Glomerular endothelial cell (primary cell): ENCODE data around the gene BEST1. TPM values are rescaled to one million over a fixed set of nuclear protein-coding genes. Genes with fewer than 3 reads are reported as not detected.
"Not testable (repeated sequence)": the region's sequence is repeated elsewhere in the genome, so short reads cannot be mapped to it uniquely, and the experiment has no call there.

ENCODE experiments used
- DNase-seq: peaks from one replicate; pipeline ENCODE4 v3.0.0-alpha.2; 2011; ENCODE audit warnings: low read depth, low spot score; ENCODE audit errors: extremely low read depth
- total RNA-seq: library from RNA; depleted of rRNA; stranded (reverse); fragments of >200 nt; gene quantifications from 2 replicates; pipeline ENCODE4 v1.2.3, GENCODE V29; 2015

Gene BEST1
- total RNA-seq, 1 donor from 2014 or later = not detected

GRCh38 chr11:61946894-61947293 lies 3.3 kb upstream of the BEST1 start:
- DNase-seq = no peak

DNA sequence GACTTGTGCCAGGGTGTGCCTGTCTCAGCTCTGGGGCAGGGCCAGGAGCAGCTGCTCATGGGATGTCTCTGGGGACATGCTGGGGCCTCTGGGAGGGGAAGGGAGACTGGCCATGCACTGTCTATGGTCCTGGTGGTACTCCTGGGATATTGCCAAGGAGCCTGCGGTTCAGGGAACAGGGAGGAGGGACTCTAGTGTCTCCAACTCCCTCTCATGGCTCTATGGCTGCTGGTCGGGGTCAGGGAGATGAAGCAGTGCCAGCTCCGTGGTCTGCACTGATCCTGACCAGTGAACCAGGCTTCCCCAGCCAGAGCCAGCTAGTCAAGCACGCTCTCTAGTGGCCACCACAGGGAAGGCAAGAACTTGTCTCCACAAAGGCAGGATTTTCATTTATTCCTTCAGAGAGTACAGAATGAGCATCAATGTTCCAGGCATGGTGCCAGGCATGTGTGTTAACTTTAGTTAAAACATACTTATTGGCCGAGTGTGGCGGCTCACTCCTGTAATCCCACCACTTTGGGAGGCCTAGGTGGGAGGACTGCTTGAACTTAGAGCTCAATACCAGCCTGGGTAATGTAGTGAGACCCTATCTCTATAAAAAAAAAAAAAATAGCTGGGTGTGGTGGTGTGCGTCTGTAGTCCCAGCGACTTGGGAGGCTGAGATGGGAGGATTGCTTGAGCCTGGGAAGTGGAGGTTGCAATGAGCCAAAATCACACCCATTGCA lies 2.5 kb upstream of the BEST1 start:
- DNase-seq = no peak

- no peak for DNase-seq
Observed at GRCh38 chr11:61948505-61948904, 1.6 kb upstream of the BEST1 start.

- no peak for DNase-seq
Observed at GRCh38 chr11:61949169-61950034, 749 bp upstream of the BEST1 start.

- no peak for DNase-seq
Observed at GRCh38 chr11:61951484-61952135, 1.5 kb downstream of the BEST1 start.

DNA sequence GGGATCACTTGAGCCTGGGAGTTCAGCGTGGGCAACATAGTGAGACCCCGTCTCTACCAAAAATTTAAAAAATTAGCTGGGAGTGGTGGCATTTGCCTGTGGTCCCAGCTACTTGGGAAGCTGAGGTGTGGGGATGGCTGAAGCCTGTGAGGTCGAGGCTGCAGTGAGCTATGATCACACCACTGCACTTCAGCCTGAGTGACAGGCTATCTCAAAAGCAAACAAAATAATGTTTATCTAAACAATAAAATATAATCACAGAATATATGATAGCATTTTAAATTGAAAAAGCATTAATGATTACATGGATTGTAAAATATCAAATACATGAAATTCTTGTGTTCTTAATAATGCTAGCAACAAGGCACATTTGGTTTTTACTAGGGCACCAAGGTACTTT lies 2.7 kb downstream of the BEST1 start:
- DNase-seq = no peak

DNA sequence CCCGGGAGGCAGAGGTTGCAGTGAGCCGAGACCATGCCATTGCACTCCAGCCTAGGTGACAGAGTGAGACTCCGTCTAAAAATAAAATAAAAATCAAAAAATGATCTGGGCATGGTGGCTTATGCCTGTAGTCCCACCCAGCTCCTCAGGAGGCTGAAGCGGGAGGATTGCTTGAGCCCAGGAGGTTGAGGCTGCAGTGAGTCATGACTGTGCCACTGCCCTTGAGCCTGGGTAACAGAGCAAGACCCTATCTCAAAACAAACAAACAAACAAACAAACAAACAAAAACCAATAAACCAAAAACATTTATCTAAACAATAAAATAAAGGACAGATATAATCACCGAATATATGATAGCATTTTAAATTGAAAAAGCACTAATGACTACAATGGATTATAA lies 3.5 kb downstream of the BEST1 start:
- not testable (repeated sequence) for DNase-seq

DNA sequence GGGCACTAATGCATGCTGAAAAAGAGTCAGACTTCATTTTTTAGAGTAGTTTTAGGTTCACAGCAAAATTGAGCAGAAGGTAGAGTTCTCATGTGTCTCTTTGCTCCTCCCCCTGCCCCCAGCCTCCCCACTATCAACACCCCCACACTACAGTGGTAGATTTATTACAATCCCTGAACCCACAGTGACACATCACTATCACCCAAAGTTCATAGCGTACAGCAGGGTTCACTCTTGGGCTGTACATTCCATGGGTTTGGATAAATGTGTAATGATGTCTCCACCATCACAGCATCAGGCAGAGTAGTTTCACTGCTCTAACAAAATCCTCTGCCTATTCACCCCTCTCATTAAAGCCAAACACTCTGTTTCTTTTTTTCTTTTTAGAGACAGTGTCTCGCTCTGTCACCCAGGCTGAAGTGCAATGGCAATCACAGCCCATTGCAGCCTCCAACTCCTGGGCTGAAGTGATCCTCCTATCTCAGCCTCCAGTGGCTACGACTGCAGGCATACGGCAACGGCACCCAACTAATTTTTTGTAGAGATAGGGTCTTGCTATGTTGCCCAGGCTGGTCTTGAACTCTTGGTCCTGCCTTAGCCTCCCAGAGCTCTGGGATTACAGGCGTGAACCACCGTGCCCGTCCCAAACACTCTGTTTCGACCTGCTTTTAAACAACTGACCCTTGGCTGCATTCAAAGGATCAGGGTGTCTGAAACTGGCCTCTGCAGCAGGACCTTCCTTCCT lies 4.1 kb downstream of the BEST1 start:
- DNase-seq = no peak

- DNase-seq = no peak
Observed at GRCh38 chr11:61954851-61955421, 4.8 kb downstream of the BEST1 start.

GRCh38 chr11:61955422-61956135 lies 5.4 kb downstream of the BEST1 start:
- DNase-seq = no peak

GRCh38 chr11:61956191-61957020 lies 6.3 kb downstream of the BEST1 start:
- no peak for DNase-seq

- DNase-seq = no peak
Observed at GRCh38 chr11:61957021-61957770, 7.0 kb downstream of the BEST1 start.

DNA sequence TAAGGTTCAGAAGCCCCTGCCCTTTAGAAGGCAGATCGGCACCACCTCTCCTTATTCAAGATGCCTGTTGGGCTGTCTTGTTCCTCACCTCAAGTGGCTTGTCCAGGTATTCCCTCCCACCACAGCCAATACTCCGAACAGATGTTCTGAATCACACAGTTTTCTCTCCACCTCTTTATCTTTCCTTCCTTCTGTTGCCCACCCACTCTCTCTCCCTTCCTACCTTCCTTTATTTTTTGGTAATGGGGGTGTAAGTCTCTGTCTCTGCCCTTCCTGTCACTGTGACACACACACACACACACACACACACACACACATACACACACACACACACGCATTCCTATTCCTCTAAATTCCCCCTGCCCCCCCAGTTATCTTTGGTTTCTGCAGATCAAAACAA lies 8.4 kb downstream of the BEST1 start:
- DNase-seq = no peak

DNA sequence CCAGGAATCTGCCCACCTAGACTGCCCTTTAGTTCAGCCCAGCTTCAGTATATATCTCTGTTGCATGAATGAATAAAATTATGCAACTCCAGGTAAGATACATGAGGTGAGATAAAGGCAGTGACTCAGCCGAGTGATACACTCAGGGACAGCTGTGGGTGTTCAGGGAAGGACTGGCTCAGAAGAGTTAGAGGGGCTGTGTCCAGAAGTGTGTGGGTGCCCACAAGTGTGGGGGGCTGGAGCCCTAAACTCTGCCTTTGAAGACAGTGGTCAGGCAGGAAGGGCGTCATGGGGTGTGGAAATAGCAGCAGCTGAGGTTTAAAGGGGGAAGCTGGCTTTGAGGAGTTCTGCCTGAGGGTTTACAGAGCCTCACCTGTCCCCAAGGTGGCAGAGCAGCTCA lies 9.0 kb downstream of the BEST1 start:
- no peak for DNase-seq

GRCh38 chr11:61959678-61960077 lies 9.5 kb downstream of the BEST1 start:
- DNase-seq = no peak

DNA sequence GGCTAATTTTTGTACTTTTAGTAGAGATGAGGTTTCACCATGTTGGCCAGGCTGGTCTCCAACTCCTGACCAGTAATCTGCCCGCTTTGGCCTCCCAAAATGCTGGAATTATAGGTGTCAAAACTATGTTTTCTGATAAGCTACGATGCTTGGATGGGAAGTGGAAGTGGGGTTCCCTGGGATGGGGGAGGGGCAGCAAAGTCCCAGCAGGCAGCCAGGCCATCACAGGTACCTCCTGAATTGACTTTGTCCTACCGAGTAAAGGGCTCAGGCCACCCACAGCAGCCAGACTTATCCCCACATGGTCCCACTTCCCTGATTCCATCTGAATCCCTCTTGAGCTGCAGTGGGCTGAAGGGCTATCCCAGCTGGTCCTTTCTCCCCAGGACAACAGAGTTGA lies 10.4 kb downstream of the BEST1 start:
- DNase-seq = no peak

DNA sequence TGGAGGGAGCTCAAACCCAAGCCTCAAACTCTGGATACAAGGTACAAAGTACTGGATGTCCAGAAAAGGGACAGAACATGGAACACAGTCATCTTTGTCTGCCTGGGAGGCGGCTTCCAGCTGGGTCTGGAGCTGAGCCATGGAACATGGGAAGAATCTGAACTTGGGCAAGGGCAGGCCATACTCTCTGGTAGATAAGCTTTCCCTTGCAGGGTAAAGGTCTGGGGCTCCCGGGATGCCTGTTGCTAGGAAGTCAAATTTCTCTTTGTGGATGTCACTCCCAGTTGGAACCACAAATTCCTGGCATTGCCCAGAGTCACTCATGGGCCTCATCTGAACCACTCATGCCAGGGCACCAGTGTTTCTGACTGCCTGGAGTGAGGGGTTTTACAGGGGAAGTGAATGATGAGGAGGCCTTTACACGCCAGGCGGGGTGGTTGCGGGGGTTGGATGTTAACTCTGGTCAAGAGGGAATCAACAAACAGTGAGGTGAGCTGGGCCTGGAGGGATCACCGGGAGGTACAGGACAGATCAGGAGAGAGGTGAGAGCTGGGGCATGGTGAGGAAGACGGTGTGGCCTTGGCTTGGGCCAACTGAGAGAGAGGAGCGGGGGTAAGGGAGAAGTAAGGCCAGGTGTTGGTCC lies 11.5 kb downstream of the BEST1 start:
- DNase-seq = no peak
